ENCODE data around the gene TNNI3K. TPM values are rescaled to one million over a fixed set of nuclear protein-coding genes. Genes with fewer than 3 reads are reported as not detected.

TNNI3K gene
- total RNA-seq, 1 experiment from 2014 or later, result not detected

DNA sequence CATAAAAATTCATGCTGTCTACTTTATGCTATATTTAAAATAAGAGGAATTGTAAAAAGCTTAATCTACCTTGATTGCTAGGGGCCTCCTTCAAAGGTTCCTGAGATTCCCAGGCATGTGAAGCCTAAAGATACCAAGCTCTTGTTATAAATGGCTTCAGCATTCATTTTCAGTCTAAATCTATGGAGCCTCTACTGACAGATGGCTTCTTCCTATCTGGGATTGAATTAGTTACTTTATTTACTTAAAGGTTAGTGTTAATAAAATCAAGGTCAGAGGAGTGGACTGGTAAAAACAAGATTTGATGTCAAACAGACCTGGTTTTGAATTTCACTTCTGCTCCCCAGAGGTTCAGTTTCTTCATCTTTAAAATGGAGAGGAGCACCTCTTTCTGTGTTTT, 93.7 kb downstream of the TNNI3K start:
- Histone ChIP-seq H2BK120ac (ENCODE audit: low read depth, low read length, poor library complexity, severe bottlenecking) (no peak overlapping the region), H4K20me1 (ENCODE audit: control insufficient read depth, insufficient read depth, insufficient read length) (no peaks in the 10 kb centered on the region), H3K4ac (ENCODE audit: low read depth, low read length) (no peak overlapping the region), H3K9me3 (ENCODE audit: control insufficient read depth, low read depth, low read length) (no peaks in the 10 kb centered on the region), H2BK12ac (ENCODE audit: insufficient read length, low read depth, low read length) (no peak overlapping the region), H2BK20ac (ENCODE audit: low read depth, low read length, poor library complexity, severe bottlenecking) (no peak overlapping the region), H3K14ac (ENCODE audit: insufficient read depth, low read length) (no peak overlapping the region), H3K27me3 (ENCODE audit: insufficient read depth, low read length) (no peaks in the 10 kb centered on the region; the same call in 1 of the 2 replicates), H3K56ac (ENCODE audit: insufficient read length, low read depth, low read length) (no peak overlapping the region), H2BK15ac (ENCODE audit: low read depth, low read length) (no peak overlapping the region), H4K91ac (ENCODE audit: insufficient read length, low read depth, low read length) (no peak overlapping the region), H3K79me2 (ENCODE audit: insufficient read depth, low read length) (no peaks in the 10 kb centered on the region), H3K27ac (ENCODE audit: insufficient read length, low read depth, low read length) (no peak overlapping the region), H4K8ac (replicated peaks; ENCODE audit: insufficient read length, low read depth, low read length) (no peak overlapping the region), H3K18ac (ENCODE audit: insufficient read length, low read depth, low read length) (no peak overlapping the region), H3K4me2 (ENCODE audit: insufficient read depth, insufficient read length, low read length) (no peak overlapping the region), H3K79me1 (ENCODE audit: insufficient read depth, low read depth, low read length, poor library complexity, severe bottlenecking) (no peaks in the 10 kb centered on the region), H3K23me2 (ENCODE audit: insufficient read length, low read depth, low read length, poor library complexity, severe bottlenecking) (no peaks in the 10 kb centered on the region), H3T11ph (ENCODE audit: low read length) (no peak overlapping the region), H3K9ac (ENCODE audit: extremely low read depth, insufficient read length, low read length) (no peak overlapping the region), H4K5ac (ENCODE audit: insufficient read length, low read depth, low read length) (no peak overlapping the region), H2BK5ac (ENCODE audit: insufficient read length, low read length) (no peak overlapping the region), H2AFZ (ENCODE audit: low read length) (no peak overlapping the region), H3K23ac (ENCODE audit: insufficient read length, low read depth, low read length) (no peak overlapping the region), H2AK5ac (ENCODE audit: insufficient read length, low read length) (no peak overlapping the region), H3K4me1 (ENCODE audit: insufficient read depth, low read length) (no peaks in the 10 kb centered on the region)
- H3K4me1 Mint-ChIP-seq, result no peaks in the 10 kb centered on the region
- H3K4me3 Mint-ChIP-seq, result no peak overlapping the region
- no peaks in the 10 kb centered on the region for H3K36me3 Mint-ChIP-seq (ENCODE audit: insufficient read depth in 1 of 3, low read depth in 3 of 3)
- no peak overlapping the region for H3K27ac Mint-ChIP-seq
- H3K9me3 Mint-ChIP-seq, result no peaks in the 10 kb centered on the region
- no peaks in the 10 kb centered on the region for H3K27me3 Mint-ChIP-seq (ENCODE audit: low read depth)
- TF ChIP-seq, protein P1, sequence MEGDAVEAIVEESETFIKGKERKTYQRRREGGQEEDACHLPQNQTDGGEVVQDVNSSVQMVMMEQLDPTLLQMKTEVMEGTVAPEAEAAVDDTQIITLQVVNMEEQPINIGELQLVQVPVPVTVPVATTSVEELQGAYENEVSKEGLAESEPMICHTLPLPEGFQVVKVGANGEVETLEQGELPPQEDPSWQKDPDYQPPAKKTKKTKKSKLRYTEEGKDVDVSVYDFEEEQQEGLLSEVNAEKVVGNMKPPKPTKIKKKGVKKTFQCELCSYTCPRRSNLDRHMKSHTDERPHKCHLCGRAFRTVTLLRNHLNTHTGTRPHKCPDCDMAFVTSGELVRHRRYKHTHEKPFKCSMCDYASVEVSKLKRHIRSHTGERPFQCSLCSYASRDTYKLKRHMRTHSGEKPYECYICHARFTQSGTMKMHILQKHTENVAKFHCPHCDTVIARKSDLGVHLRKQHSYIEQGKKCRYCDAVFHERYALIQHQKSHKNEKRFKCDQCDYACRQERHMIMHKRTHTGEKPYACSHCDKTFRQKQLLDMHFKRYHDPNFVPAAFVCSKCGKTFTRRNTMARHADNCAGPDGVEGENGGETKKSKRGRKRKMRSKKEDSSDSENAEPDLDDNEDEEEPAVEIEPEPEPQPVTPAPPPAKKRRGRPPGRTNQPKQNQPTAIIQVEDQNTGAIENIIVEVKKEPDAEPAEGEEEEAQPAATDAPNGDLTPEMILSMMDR (conservative IDR thresholded peaks at IDR 0.05), result no peak
- DNase-seq, result no peak
